ENCODE data around the gene METAP1D.

GRCh38 chr2:172079838-172080640 is 80.3 kb downstream of the METAP1D start:
- TF ChIP-seq SIN3A (IDR thresholded peaks at IDR 0.05; ENCODE audit: borderline replicate concordance, low read depth, low read length) (no peak), USF2 (IDR thresholded peaks at IDR 0.05; ENCODE audit: borderline replicate concordance, low read depth, low read length) (no peak), MAX (IDR thresholded peaks at IDR 0.05; ENCODE audit: low read depth) (no peak), CTCF (IDR thresholded peaks at IDR 0.05) (no peak), MXI1 (IDR thresholded peaks at IDR 0.05; ENCODE audit: low read depth, low read length) (no peak), GABPA (IDR thresholded peaks at IDR 0.05; ENCODE audit: low read depth) (no peak), GATA2 (CRISPR knock-in tag; IDR thresholded peaks at IDR 0.05) (no peak), MEF2A (IDR thresholded peaks at IDR 0.05; ENCODE audit: borderline replicate concordance, low read depth) (no peak), REST (IDR thresholded peaks at IDR 0.05; ENCODE audit: low read depth, low read length) (no peak), RXRA (IDR thresholded peaks at IDR 0.05; ENCODE audit: borderline replicate concordance, low read depth) (no peak), FOSL2 (IDR thresholded peaks at IDR 0.05; ENCODE audit: borderline replicate concordance, low read depth) (no peak)

Measured in SK-N-SH (cell line).